Glomerular visceral epithelial cell (primary cell): ENCODE measurements around the gene SLC7A1.

Experiments
- DNase-seq: peaks from one replicate; pipeline ENCODE4 v3.0.0-alpha.2; 2016; ENCODE audit errors: extremely low spot score

SLC7A1 gene

DNA sequence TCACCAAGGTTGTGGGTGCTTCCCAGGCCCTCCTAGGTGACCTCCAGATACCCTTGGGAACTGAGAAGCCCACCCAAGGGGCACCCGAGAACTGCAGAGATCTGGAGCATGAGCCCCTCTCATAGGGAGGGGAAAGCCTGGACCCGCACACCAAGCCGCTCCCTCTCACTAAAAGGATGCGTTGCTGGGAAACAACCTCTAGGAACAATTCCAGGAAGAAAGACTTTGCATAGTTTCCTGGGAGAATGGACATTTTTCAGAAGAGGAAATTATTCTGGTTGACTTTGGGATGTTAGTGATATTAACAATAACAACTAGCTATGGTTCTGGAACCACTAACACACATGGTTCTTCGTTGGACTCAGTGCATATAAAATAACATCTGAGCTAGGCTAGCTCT, 64.6 kb downstream of the SLC7A1 start:
- no peak for DNase-seq

DNA sequence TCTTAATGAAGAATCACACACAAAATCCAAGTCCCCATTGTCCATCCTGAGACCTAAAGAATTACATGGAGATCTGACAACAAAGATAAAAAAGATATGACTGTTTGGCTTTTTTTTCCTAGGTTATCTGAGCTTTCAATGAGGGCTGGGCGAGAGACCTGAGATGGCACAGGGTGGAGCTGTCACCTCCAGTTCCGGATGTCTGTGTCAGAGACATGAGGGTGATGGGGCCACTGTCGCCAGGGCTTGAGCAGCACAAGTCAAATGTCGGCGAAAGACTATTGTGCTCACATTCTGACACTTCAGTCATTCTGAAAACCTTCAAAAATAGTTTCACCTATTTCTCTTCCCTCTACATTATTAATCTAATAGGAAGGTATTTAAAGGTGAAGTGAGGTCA, 65.7 kb downstream of the SLC7A1 start:
- DNase-seq = no peak

DNA sequence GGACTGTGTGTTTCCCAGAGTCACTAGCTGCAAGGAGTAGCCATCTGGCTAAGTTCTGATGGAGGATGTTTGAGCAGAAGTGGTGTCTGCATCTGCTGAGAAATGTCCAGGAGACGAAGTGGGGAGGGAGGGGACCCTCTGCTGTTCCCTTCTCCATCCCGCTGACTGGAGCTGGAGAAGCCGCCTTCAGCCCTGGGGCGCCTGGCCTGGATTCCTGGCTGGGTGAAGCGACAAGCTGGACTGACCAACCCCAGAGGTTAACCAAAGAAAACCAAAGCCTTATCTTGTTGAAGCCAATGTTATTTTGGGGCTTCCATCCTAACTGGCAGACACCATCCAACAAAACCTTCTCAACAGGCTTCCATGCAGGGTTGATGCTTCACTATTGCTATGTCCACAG, 67.6 kb downstream of the SLC7A1 start:
- DNase-seq = no peak

DNA sequence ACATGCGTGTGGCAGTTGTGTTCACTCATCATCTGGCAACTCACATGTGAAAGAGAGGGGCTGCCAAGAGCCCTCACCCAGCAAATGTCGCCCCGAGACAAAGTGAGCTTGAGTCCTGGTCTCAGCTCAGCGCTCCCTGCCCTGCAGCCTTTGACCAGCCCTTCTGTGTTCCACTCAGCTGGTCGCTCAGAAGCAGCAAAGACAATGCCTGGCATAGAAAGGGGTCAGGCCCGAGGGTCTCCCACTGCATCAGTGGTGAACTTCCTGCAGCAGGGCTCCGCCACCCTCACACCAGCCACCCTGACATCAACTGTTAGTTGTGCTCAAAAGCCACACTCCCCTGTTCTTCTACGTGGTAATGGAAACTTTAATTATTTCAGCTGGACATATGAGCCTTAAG, 68.0 kb downstream of the SLC7A1 start:
- DNase-seq = no peak

DNA sequence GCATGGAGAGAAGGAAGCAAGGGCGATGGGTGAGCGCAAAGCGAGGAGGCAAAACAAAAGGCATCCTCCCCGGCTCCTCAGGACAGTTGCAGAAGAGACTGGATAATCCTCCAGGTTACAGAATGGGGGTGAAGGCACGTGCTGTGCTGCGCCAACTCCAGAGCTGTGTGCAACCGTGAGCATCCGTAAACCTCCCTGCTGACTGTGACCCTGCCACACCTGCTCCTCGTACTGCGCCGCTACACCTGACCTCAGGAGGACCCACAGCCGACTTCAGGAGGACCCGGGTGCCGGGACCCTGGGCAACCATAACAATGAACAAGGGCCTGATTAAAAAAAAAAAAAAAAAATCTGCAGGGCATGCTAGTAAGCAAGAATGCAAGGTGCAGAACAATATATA, 68.7 kb downstream of the SLC7A1 start:
- no peak for DNase-seq

DNA sequence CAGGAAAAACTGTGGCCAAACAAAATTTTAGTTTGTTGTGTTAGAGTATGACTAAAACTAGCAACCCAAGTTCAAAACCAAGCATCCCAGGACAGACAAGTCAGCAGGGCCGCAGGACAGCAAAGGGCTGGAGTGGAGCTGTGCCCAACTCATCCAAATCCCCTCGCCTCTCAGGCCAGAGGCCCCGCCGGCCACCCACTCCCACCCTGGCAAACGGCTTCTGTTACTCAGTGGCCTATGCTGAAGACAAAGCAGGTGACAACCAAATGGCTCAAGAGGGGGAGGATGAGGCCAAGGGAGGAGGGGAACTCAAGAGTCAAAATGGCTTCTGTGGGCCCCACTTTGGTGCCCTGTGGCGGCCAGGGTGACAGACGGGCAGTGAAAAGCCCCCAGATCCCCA, 69.7 kb downstream of the SLC7A1 start:
- no peak for DNase-seq

DNA sequence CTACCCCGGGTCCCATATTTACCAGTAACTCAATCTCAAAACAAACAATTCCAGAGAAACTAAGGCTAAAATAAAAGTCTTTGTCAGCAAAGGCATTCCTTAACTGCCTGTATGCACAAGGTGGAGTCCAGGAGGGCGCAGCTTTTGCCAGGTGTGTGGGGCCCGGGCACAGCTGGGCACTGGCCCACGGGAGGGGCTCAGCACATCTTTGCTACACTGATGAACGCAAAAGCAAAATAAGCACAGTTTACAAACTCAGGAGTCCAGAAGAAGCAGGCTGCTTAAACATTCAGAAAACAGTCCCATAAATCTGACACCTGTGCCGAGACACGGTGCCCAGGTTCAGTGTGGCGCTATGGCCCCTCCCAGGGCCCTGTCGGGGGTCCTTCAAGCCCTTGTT, 70.8 kb downstream of the SLC7A1 start:
- no peak for DNase-seq

DNA sequence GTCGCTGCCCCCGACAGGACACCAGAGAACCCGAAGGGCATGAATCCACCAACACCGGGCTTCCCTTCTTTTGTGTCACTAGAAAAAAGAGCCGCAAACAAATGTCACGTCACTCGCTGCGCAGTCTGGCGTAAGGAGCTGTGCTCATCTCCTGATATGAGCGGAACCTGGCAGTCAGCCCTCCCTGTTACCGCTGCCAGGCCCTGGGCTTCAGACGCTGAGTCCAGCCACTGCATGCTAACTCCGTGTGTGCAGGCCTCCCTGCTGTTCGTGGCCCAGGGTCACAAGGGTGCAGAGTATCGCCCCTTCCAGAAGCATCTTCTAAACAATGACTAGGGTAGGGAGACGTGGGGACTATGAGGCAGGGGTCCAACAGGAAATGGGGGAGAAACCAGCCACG, 71.3 kb downstream of the SLC7A1 start:
- no peak for DNase-seq

DNA sequence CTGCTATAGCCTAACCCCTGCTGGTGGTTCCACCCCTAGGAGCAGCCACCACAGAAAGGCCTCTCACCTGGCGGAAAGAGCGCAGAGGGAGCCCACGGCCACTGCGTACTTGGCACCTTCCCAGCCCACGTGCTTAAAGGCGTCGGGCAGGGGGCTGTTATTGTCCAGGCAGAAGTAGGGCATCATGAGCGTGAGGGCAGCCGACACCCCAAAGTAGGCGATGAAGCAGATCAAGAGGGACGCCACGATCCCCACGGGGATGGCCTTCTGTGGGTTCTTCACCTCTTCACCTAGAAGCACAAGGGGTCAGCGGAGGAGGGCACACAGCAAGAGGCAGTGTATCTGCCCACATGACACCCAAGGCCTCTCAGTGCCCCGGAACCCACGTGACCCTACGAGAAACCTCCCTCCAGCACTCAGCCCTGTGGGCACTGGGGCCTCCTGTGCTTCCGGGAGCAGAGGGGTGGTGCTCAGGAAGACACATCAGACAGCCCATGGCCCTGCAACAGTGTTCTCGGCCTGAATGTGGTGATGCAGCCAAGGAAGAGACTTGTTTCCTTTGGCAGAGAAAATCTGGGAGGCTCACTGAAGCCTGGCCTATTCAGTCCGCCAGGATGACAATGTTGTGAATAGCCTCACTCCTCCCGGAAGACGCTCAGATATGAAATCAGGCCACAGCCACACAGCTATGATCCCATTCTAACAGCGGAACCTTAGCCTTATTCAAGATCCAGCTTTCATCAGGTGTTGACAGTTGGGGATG, 72.1 kb downstream of the SLC7A1 start:
- DNase-seq = no peak

DNA sequence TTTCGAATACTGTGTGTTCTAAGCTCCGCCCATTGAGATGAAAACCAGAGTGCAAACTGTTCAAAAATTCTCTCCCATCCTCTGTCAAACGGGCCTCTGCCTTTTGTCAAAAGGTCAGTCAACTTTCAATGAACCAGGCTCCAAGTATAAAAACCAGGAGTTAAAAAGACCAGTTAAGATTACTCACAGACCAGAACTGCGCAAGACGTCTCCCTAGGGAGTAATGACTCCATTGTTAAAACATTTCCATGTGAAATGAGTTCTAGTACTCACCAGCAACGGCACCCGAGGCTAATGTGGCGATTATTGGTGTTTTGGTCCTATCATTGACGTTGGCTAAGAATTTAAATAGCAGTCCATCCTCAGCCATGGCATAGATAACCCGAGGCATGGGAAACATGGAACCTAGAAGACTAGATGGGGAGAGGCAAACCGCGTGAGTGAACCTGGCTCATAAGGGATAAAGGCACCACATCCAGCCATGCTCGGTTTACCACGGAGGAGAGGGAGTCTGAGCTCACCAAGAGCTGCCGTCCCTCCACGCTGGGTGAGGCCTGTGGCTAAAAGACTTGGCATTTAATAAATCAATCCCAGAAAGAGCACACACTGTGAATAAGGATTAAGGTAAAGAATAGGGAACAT, 73.3 kb downstream of the SLC7A1 start:
- no peak for DNase-seq

DNA sequence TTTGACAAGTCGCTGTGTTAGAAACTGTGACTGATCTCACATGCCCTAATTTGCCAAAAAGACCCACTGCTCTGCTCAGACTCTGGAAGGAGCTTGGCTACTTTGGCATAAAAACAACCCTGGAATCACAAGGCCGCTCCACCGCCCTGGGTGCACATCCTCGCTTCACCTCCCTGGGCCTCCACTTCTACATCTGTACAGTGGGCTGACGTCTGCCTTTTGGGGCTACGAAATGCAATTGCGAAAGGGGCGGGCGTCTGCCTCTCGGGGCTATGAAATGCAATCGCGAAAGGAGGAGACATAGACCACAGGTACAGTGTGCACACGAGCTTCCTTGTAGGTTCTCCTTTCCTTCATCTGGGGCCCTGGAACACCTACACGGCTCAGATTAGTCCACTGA, 74.2 kb downstream of the SLC7A1 start:
- DNase-seq = no peak

DNA sequence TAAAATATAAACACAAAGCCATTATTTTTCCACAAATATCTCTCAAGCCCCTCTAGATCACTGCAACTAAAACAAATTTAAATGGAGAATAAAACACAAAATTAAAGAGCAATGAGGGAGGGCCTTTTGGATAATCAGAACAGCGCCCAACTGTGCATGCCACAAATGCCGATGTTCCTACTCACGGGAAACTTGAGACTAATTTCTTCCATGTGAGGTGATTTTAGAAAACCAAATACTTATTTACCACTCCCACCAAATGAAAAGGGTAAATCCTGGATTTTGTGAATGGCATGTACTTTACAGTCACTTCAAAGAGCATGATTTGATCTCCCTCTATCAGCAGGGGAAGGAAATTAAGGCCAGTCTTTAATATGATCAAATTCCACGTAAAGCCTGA, 74.8 kb downstream of the SLC7A1 start:
- no peak for DNase-seq

DNA sequence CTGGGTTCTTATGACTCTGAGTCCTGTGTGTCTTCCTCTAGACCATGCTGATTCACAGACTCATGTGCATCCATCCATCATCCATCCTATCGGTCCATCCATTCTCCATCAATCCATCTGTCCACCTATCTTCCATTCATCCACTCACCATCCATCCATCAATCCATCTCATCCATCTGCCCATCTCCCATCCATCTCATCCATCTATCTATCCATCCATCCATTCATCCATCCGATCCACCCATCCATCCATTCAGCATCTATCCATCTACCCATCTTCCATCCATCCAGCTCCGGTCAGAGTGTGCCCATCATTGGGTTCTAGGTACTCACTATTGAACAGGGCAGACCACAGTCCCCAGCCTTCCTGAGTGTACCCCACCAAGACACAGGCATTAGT, 75.6 kb downstream of the SLC7A1 start:
- DNase-seq = no peak

DNA sequence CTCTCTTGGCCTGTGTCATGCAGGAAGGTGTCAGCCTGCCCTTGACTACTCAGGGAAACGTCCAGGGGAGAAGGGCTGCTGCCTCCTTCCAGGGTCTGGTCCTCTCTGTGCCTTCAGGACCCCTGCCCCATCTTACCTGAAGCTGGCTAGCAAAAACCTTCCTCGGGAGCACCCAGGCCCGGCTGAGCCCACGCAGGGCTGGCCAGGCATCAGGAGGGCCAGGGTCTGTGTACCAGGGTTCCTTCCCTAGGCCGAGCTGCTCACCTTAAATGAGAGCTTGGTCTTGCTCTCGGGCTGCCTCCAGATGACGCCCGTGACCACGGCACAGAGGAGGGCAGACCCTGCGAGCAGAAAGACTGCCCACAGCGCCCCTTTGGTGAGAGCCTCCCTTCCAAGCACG, 78.6 kb downstream of the SLC7A1 start:
- DNase-seq = no peak

DNA sequence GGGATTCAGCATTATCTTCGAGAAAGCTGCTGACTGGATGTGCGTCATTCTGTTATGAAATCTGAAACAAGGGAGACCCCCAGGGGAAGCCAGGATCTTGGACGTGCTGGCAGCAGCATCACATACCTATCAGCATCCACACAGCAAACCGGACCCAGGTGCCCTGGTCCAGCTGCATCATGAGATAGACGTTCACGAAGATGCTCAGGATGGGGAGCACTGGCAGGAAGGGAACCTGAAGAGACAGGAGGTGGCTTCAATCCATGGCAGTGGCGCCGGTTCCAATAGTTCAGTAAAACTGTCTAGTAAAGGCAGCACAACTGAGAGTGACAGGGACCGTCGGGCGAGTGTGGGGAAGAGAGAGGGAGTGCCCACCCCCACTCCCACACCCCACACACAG, 79.5 kb downstream of the SLC7A1 start:
- DNase-seq = no peak

DNA sequence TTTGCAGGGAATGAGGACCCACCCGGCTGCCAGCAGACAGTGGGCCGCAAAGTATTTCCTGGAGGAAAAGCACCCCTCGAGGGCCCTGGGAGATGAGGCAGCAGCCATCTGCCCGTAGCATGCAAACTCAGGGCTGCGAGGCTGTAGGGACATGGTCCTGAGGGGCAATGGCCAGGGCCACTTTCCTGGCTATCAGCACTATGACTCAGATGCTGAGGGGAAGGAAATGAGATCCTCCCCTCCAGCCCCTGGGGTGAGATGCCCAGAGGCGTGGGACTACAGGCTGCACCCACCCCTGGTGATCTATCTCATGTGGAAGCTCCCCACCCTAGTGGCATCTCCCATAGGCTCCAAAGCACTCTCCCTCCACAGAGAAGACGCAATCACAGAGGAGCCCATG, 80.1 kb downstream of the SLC7A1 start:
- DNase-seq = no peak

DNA sequence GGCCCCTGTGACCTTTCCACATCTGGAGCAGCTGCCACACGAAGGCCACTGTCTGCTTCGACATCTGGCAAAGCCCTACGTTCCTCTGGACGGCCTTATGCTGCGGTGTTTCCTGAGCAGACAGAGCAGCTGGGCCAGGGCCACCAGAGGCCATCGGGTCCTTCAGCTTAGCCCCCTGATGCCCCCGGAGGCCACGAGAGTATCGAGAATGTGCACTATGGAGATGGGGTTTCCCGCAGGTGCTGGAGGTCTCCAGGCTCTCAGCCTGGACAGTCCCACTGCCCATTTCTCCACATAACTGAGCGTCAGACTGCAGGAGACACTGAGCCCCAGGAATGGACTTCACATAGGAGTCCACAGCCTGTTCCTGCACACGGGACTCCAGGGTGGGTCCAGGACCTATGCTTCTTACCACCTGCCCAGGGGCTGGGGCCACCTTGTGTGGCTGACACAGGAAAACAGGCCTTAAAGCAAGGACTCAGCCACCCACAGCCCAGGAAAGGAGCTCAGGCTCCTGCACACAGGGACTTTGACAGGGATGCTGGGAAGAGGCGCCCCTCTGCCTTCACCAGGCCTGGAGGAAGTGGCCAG, 80.7 kb downstream of the SLC7A1 start:
- no peak for DNase-seq

DNA sequence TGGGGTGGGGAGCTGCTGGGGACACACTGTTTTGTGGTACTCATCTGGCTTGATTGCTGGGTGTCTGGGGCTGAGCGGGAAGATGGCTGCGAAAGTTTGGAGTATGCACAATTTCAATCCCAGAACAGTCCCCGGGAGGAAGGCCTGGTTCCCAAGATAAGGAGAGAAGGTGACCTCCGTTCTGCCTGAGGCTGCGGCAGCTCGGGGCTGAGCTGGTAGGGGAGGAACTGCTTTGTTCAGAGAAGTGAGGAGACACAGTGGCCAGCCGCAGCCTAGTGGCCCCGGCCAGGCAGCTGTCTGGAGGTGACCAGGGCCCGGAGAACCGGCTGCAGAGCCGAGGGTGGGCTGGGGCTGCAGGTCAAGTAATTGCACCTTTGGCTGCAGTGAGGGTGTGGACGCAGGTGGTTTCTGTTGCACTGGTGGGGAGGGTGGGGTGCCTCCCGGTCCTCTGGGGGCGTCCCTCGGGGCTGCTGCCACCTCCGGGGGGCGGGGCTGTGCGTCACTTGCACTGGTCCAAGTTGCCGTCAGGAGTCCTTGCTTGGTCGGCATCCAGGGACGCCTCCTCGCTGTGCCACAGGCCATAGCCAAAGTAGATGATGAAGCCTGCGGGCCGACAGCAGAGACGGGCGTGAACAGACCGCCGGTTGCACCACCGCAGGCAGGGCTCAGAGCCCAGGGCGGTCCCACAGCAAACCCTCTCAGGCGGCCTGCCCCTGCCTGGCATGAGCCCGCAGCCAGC, 81.3 kb downstream of the SLC7A1 start:
- no peak for DNase-seq

DNA sequence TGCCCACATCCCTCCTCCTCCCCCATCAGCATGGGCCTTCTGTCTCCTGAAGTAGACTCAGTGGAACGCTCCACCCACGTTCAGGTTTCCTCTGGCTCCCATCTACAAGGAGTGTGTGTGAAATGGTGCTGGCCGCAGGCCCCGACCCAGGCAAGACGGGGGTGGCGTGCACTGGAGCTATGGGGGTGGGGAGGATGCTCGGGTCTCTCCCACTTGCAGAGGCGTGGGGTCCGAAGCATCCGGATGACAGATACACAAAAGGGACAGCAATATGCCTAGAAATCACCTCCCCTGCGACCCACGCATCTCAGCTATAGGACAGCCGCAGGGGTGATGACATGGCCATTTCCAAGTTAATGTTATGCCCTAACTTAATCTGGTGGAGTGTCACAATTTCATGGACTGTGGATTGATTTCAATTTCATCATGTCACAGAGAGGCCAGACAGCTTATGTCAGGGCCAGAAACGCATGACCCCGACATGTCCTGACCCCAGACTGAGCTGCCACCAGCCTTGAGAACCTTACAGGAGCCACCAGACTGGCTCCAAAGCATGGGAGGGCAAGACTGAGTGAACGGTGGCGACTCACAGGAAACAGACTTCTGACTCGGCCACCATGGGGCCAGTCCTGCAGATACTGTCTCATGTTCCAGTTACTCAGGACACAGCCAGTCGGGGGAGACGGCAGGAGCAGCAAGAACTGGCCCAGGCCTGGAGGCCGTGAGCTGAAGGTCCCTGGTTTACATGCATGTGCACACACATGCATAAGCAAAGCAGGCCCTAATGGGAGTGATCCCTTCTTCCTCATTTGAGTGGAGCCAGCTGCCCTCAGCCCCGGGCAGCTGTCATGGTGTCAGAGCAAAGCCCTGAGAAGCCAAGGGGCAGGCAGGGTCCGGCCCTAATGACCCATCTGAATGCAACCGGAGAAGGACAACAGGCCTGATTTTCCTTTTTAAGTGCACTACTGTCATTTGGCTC, 82.2 kb downstream of the SLC7A1 start:
- no peak for DNase-seq

DNA sequence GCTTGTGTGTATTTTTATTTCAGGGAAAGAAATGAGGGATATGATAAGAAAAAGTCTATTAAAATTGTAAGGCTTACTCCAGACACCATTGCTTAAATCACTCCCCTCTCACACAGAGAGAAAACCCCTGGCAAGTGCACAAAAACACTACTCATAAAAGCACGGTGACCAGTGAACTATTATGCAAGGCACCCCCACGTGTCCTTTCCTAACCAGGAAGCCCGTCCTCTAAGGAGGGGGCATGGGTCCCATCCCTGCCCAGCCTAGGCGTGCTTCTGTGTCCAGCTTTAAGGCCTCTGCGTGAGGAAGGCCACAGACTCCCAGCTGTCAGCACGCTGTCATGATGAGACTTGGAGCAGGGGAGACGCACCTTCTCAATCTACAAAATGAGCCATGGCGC, 83.5 kb downstream of the SLC7A1 start:
- no peak for DNase-seq

DNA sequence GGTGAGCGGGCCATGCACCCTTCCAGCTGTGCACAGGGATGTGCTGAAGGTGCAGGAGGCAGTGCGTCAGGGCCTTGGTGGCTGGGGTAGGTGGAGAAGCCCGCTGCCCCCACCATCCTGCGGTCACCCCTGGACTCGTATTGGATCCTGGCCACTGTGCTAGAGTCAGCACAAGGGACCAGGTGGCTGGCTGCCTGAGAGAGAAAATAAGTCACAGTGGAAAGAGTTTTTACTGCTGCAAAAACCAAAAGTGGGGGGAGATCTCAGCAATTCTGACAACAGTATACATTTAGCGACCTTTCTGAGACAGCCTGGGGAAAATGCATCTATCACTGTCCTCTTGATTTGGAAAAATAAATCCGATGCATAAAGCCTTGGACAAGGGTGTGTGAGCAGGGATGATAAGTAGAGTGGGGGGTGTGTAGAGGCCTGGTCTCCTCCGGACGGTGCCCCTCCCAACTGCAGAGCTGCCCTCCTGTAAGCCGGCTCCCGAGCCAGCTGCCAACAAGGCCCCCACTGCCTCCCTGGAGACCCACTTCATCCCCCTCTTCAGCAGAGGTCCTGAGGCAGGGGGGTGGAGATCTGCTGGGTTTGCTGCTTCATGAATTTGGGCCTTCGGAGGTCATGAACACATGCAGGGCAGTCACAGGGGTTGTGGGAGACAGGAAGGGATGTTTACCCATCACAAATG, 84.2 kb downstream of the SLC7A1 start:
- no peak for DNase-seq
